Adrenal gland (tissue), 5 donors: ENCODE data around the gene OSBPL2.

Experiments
- POLR2A ChIP-seq, 2 donors: fragments of 450-650 bp; IDR thresholded peaks; one replicate each; pipeline ENCODE4 v1.6.1; 2017; ENCODE audit warnings: antibody characterized with exemption in 2 of 2, mild to moderate bottlenecking in 2 of 2, moderate library complexity in 1 of 2
- TF ChIP-seq, protein P1 (sequence below), 6 experiments: fragments of 450-650 bp in 4 of 6; fragments of 200-600 bp in 2 of 6; sonication (generic) in 1 of 6; IDR thresholded peaks; 1 replicate in 5 of 6; 2 replicates in 1 of 6; pipeline versions ENCODE4 v1.5.1 to v1.8.0; 2016 to 2021; ENCODE audit warnings: antibody characterized with exemption in 6 of 6, mild to moderate bottlenecking in 2 of 6, moderate library complexity in 1 of 6
- donor health status: DM: no; HTN: no; CAD: no.

DNA sequence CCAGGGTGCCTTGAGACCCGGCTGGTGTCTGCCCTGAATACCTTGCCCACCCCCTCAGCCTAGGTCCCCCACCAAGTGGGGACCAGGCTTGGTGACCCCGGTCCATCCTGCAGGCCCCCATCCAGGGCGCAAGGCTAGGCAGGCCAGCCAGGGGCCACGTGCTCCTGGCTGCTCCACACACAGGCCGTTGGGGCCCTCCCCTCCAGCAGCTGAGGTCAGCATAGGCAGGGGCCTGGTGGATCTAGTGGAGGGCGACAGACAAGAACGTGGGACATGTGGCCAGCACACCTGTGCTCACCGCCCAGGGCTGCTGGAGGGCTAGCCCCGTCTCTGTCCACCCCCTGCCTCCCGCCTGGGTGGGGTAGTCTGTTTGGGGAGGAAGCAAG, 10.7 kb upstream of the OSBPL2 start:
- TF ChIP-seq, protein P1, sequence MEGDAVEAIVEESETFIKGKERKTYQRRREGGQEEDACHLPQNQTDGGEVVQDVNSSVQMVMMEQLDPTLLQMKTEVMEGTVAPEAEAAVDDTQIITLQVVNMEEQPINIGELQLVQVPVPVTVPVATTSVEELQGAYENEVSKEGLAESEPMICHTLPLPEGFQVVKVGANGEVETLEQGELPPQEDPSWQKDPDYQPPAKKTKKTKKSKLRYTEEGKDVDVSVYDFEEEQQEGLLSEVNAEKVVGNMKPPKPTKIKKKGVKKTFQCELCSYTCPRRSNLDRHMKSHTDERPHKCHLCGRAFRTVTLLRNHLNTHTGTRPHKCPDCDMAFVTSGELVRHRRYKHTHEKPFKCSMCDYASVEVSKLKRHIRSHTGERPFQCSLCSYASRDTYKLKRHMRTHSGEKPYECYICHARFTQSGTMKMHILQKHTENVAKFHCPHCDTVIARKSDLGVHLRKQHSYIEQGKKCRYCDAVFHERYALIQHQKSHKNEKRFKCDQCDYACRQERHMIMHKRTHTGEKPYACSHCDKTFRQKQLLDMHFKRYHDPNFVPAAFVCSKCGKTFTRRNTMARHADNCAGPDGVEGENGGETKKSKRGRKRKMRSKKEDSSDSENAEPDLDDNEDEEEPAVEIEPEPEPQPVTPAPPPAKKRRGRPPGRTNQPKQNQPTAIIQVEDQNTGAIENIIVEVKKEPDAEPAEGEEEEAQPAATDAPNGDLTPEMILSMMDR (IDR thresholded peaks at IDR 0.05): no peak
- no peak for TF ChIP-seq POLR2A (IDR thresholded peaks at IDR 0.05)
